ENCODE measurements around the gene LDB2.

Gene LDB2

GRCh38 chr4:16721613-16722291 is 176.7 kb downstream of the LDB2 start:
- DNase-seq (ENCODE audit: low spot score) = no peak

- no peak for DNase-seq (ENCODE audit: low spot score)
Observed at GRCh38 chr4:16720761-16721160, 177.7 kb downstream of the LDB2 start.

GRCh38 chr4:16717266-16717970 is 181.0 kb downstream of the LDB2 start:
- no peak for DNase-seq (ENCODE audit: low spot score)

- DNase-seq (ENCODE audit: low spot score) = no peak
Observed at GRCh38 chr4:16715482-16715881, 183.0 kb downstream of the LDB2 start.

GRCh38 chr4:16714191-16714590 is 184.3 kb downstream of the LDB2 start:
- DNase-seq (ENCODE audit: low spot score) = no peak

GRCh38 chr4:16713696-16714095 is 184.7 kb downstream of the LDB2 start:
- DNase-seq (ENCODE audit: low spot score) = no peak

- no peak for DNase-seq (ENCODE audit: low spot score)
Observed at GRCh38 chr4:16713271-16713670, 185.2 kb downstream of the LDB2 start.

- no peak for DNase-seq (ENCODE audit: low spot score)
Observed at GRCh38 chr4:16710198-16710597, 188.2 kb downstream of the LDB2 start.

GRCh38 chr4:16707874-16708273 is 190.6 kb downstream of the LDB2 start:
- DNase-seq (ENCODE audit: low spot score) = no peak

- no peak for DNase-seq (ENCODE audit: low spot score)
Observed at GRCh38 chr4:16706251-16706650, 192.2 kb downstream of the LDB2 start.

GRCh38 chr4:16705341-16705740 is 193.1 kb downstream of the LDB2 start:
- DNase-seq (ENCODE audit: low spot score) = no peak

GRCh38 chr4:16704489-16704888 is 194.0 kb downstream of the LDB2 start:
- no peak for DNase-seq (ENCODE audit: low spot score)

GRCh38 chr4:16695896-16696295 is 202.5 kb downstream of the LDB2 start:
- no peak for DNase-seq (ENCODE audit: low spot score)

- DNase-seq (ENCODE audit: low spot score) = no peak
Observed at GRCh38 chr4:16694884-16695276, 203.6 kb downstream of the LDB2 start.

GRCh38 chr4:16694173-16694883 is 204.1 kb downstream of the LDB2 start:
- DNase-seq (ENCODE audit: low spot score) = no peak

- no peak for DNase-seq (ENCODE audit: low spot score)
Observed at GRCh38 chr4:16693641-16694040, 204.8 kb downstream of the LDB2 start.

- no peak for DNase-seq (ENCODE audit: low spot score)
Observed at GRCh38 chr4:16692961-16693506, 205.4 kb downstream of the LDB2 start.

- no peak for DNase-seq (ENCODE audit: low spot score)
Observed at GRCh38 chr4:16692524-16692923, 205.9 kb downstream of the LDB2 start.

GRCh38 chr4:16692046-16692445 is 206.4 kb downstream of the LDB2 start:
- DNase-seq (ENCODE audit: low spot score) = no peak

- no peak for DNase-seq (ENCODE audit: low spot score)
Observed at GRCh38 chr4:16691450-16691849, 207.0 kb downstream of the LDB2 start.

- DNase-seq (ENCODE audit: low spot score) = no peak
Observed at GRCh38 chr4:16687845-16688244, 210.6 kb downstream of the LDB2 start.

- no peak for DNase-seq (ENCODE audit: low spot score)
Observed at GRCh38 chr4:16687011-16687410, 211.4 kb downstream of the LDB2 start.

GRCh38 chr4:16686195-16686594 is 212.2 kb downstream of the LDB2 start:
- no peak for DNase-seq (ENCODE audit: low spot score)

Measured in hematopoietic multipotent progenitor cell treated with erythropoietin and hydrocortisone succinate and interleukin-3 and kit ligand, for 17 days (in vitro differentiated cells).